ENCODE measurements around the gene DCDC2B. TPM values are rescaled to one million over a fixed set of nuclear protein-coding genes. Genes with fewer than 3 reads are reported as not detected.

The DCDC2B gene
- total RNA-seq, 1 donor from 2014 or later: not detected

GRCh38 chr1:32197074-32197473, 11.8 kb upstream of the DCDC2B start:
- intact Hi-C loops (cut with DNase I): no loop called here
- H3K4me1 ChIP-seq: peaks cover 7 to 18% of the 10 kb centered on the region in 2 donors
- H3K9me3 ChIP-seq: no peaks in the 10 kb centered on the region
- H3K27me3 ChIP-seq: no peaks in the 10 kb centered on the region
- H3K27ac ChIP-seq: no peak overlapping the region
- no peak overlapping the region for H3K4me3 ChIP-seq
- no peak for TF ChIP-seq CTCF (IDR thresholded peaks at IDR 0.05)
- no peak for DNase-seq (ENCODE audit: low spot score in 2 of 2)
- H3K36me3 ChIP-seq: peaks cover 48 to 65% of the 10 kb centered on the region in 2 donors

DNA sequence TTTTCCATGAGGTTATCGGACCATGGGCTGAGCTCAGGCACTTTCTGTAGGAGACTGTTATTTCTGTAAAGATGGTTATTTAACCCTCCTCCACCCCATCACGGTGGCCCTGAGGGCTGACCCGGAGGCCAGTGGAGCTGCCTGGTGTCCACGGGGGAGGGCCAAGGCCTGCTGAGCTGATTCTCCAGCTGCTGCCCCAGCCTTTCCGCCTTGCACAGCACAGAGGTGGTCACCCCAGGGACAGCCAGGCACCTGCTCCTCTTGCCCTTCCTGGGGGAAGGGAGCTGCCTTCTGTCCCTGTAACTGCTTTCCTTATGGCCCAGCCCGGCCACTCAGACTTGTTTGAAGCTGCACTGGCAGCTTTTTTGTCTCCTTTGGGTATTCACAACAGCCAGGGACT, 11.1 kb upstream of the DCDC2B start:
- TF ChIP-seq CTCF (IDR thresholded peaks at IDR 0.05): no peak
- intact Hi-C loops (cut with DNase I): no loop called here
- no peak overlapping the region for H3K27ac ChIP-seq
- H3K36me3 ChIP-seq: peaks cover 41 to 57% of the 10 kb centered on the region in 2 donors
- H3K4me3 ChIP-seq: no peak overlapping the region
- no peaks in the 10 kb centered on the region for H3K27me3 ChIP-seq
- no peaks in the 10 kb centered on the region for H3K9me3 ChIP-seq
- no peak for DNase-seq (ENCODE audit: low spot score in 2 of 2)
- H3K4me1 ChIP-seq: peaks cover 7 to 18% of the 10 kb centered on the region in 2 donors

- H3K36me3 ChIP-seq: peaks cover 35 to 51% of the 10 kb centered on the region in 2 donors
- no peaks in the 10 kb centered on the region for H3K9me3 ChIP-seq
- TF ChIP-seq CTCF (IDR thresholded peaks at IDR 0.05): no peak
- intact Hi-C loops (cut with DNase I): no loop called here
- H3K27ac ChIP-seq: no peak overlapping the region
- peaks cover 7 to 18% of the 10 kb centered on the region in 2 donors for H3K4me1 ChIP-seq
- no peak overlapping the region for H3K4me3 ChIP-seq
- DNase-seq (ENCODE audit: low spot score in 2 of 2): no peak
- H3K27me3 ChIP-seq: no peaks in the 10 kb centered on the region
Measured at GRCh38 chr1:32198237-32199042, 10.4 kb upstream of the DCDC2B start.

DNA sequence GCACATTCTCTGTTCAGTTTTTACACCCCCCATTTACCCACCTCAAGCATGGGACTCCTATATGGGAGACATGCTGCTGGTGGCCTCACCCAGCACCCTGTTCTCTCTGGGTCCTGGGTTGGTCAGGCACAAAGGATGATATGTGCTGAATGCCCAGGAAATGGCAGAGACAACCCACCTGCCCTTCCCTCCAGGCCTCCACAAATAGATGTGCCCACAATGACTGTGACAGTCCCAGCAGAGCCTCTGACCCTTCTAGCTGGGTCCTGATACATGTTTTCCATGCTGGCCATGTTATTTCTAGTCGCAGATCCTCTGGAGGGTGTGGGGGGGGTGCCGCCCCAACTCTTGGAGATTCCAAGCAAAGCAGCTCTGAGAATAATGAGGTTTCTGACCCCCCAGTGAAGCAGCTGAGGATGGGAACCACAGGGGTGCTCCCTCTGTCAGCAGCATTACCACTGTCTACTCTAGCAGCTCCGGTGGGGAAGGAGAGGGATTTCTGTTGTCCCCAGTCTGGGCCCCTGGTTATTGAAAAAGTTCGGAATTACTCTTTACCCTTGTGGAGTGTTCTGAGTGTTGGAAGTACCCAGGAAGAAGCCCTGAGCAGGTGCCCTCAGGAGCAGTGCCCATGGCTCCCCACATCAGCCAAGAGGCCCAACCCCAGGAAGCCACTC, 9.7 kb upstream of the DCDC2B start:
- no peak for TF ChIP-seq CTCF (IDR thresholded peaks at IDR 0.05)
- Histone ChIP-seq H3K27me3 (no peaks in the 10 kb centered on the region), H3K9me3 (no peaks in the 10 kb centered on the region), H3K4me1 (peaks cover 7 to 18% of the 10 kb centered on the region in 2 donors), H3K36me3 (peaks cover 27 to 44% of the 10 kb centered on the region in 2 donors), H3K27ac (peak overlapping the region; percentile 66 to 68), H3K4me3 (no peak overlapping the region)
- intact Hi-C loops (cut with DNase I): no loop called here
- DNase-seq (ENCODE audit: low spot score in 2 of 2): no peak

DNA sequence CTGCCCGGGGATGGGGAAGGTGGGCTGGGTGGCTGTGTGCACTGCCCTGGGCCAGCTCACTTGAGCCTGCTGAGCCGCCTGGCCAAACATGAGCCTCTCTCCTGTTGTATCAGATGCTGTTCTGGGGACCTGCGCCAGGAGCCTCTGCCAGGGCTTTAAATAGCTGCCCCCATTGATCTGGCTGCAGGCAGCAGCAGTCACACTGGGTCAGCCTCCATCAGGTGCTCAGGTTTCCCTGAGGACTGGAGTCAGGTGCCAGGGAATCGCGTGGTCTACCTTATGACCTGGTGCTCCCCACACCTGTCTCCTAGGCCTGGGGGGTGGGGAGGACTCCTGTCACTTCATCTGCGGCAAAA, 9.2 kb upstream of the DCDC2B start:
- peak overlapping the region; percentile 73 to 74 for H3K4me3 ChIP-seq
- H3K27ac ChIP-seq: peak overlapping the region; percentile 66 to 68
- no peaks in the 10 kb centered on the region for H3K27me3 ChIP-seq
- TF ChIP-seq CTCF (IDR thresholded peaks at IDR 0.05): no peak
- peaks cover 22 to 39% of the 10 kb centered on the region in 2 donors for H3K36me3 ChIP-seq
- H3K9me3 ChIP-seq: no peaks in the 10 kb centered on the region
- peaks cover 7 to 18% of the 10 kb centered on the region in 2 donors for H3K4me1 ChIP-seq
- intact Hi-C loops (cut with DNase I): loop anchor here (1.0 to 5.0 kb wide), 2 partner anchors 19 to 93 kb away; partner anchors contain the start of gene HDAC1
- DNase-seq (ENCODE audit: low spot score in 2 of 2): peak in 1 of 2 donors; percentile 74

All from ascending aorta (tissue), 2 donors.